HCT116 (cell line): ENCODE measurements around the gene RHOXF2.

Experiments used
- CTCF ChIP-seq, 3 experiments: fragments of 200-600 bp in 1 of 3; sonication (generic) in 1 of 3; IDR thresholded peaks in 2 of 3; conservative IDR thresholded peaks in 1 of 3; 2 replicates each; pipeline ENCODE4 v1.5.1; 2012 to 2017; ENCODE audit warnings: low read depth in 2 of 3, low read length in 2 of 3, antibody characterized with exemption in 1 of 3, borderline replicate concordance in 1 of 3, control low read depth in 1 of 3, mild to moderate bottlenecking in 1 of 3, mixed read lengths in 1 of 3, mixed run types in 1 of 3, moderate library complexity in 1 of 3; ENCODE audit not compliant: insufficient read depth in 1 of 3
- EZH2 ChIP-seq: fragments of 200-600 bp; sonication (generic); IDR thresholded peaks from 2 replicates; pipeline ENCODE4 v1.6.1; 2017; ENCODE audit warnings: antibody characterized with exemption, mixed run types
- EZH2phosphoT487 ChIP-seq: fragments of 200-600 bp; IDR thresholded peaks from 2 replicates; pipeline ENCODE4 v1.6.1; 2018; ENCODE audit warnings: antibody characterized with exemption, borderline replicate concordance
- JUND ChIP-seq: IDR thresholded peaks from 2 replicates; pipeline ENCODE4 v1.6.1; 2012
- MAX ChIP-seq: IDR thresholded peaks from 2 replicates; pipeline ENCODE4 v1.6.1; 2012
- POLR2A ChIP-seq: IDR thresholded peaks from 2 replicates; pipeline ENCODE4 v1.7.0; 2011; ENCODE audit warnings: borderline replicate concordance; ENCODE audit not compliant: insufficient read depth, insufficient read length; ENCODE audit errors: extremely low read depth
- POLR2AphosphoS5 ChIP-seq: IDR thresholded peaks from 2 replicates; pipeline ENCODE4 v1.6.1; 2011; ENCODE audit warnings: mild to moderate bottlenecking, low read depth, low read length, moderate library complexity
- REST ChIP-seq: IDR thresholded peaks from 2 replicates; pipeline ENCODE4 v1.6.1; 2012; ENCODE audit warnings: low read depth
- SIN3A ChIP-seq: IDR thresholded peaks from 2 replicates; pipeline ENCODE4 v1.6.1; 2012; ENCODE audit warnings: low read depth
- TCF7L2 ChIP-seq: IDR thresholded peaks from 2 replicates; pipeline ENCODE4 v1.7.0; 2011; ENCODE audit warnings: borderline replicate concordance, inconsistent platforms; ENCODE audit not compliant: insufficient read depth, insufficient read length; ENCODE audit errors: extremely low read depth
- YY1 ChIP-seq: IDR thresholded peaks from 2 replicates; pipeline ENCODE4 v1.6.1; 2011; ENCODE audit warnings: low read length, low read depth, moderate library complexity, mild to moderate bottlenecking; ENCODE audit not compliant: insufficient replicate concordance; ENCODE audit errors: extremely low read depth
- TF ChIP-seq, protein P1 (sequence below): IDR thresholded peaks from 2 replicates; pipeline ENCODE4 v1.6.1; 2012

DNA sequence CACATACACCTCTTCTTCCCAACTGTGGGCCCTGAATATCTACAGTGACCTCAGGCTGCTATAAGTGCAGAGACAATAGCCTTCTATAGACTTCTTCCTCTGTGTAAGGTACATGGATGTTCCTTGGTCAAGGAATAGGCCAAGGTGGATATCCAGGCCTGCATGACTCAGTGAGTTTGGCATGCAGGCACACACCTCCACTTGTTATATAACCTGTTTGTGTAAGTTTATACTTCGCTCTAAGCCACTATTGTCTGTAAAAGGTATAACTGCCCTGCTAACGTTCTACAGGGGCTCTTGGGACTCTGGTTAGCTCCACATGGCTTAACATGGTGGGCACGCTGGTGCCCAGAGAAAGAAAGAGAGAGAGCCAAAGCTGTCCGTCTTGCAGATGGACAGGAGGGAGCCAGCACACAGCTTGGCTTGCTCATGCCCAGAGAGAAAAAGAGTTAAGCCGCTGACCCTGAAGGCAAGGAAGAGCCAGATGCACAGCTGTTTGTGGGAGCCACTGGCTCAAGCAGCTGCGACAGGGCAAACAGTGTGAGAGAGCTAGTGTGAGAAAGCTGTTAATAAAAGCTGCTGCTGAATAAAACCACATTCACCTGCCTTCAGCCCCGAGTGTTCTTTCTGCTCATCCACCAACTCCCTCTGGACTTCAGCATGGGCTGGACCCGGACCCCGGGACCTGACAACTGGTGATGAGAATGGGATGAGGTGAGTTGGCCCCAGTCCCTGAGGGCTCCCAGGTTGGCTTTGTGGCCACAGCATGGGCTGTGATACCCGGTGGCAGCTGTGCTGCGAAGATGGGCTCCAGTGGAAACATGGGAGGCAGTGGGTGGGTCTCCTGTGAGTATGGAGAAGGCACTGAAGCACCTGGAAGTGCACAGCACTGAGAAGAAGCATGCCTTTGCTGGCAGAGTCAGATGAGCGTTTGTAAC lies 47.7 kb downstream of the RHOXF2 start:
- no peak for TF ChIP-seq POLR2A
- no peak for TF ChIP-seq EZH2
- no peak for TF ChIP-seq POLR2AphosphoS5
- TF ChIP-seq TCF7L2 = no peak
- no peak for TF ChIP-seq CTCF (IDR thresholded peaks at IDR 0.05 in 2 of 3, conservative IDR thresholded peaks at IDR 0.05 in 1 of 3; ENCODE audit: borderline replicate concordance in 1 of 3, insufficient read depth in 1 of 3, low read depth in 2 of 3, low read length in 2 of 3)
- TF ChIP-seq, protein P1, sequence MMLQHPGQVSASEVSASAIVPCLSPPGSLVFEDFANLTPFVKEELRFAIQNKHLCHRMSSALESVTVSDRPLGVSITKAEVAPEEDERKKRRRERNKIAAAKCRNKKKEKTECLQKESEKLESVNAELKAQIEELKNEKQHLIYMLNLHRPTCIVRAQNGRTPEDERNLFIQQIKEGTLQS = no peak
- TF ChIP-seq MAX = no peak
- no peak for TF ChIP-seq EZH2phosphoT487
- no peak for TF ChIP-seq REST
- TF ChIP-seq YY1 = no peak
- TF ChIP-seq JUND = no peak
- no peak for TF ChIP-seq SIN3A
